ENCODE results near the gene ABCD1.

GRCh38 chrX:153744210-153745066 is 19.8 kb downstream of the ABCD1 start:
- TF ChIP-seq CTCF (IDR thresholded peaks at IDR 0.05), result no peak
- TF ChIP-seq POLR2A (IDR thresholded peaks at IDR 0.05), result no peak
- TF ChIP-seq POLR2AphosphoS5 (IDR thresholded peaks at IDR 0.05; ENCODE audit: insufficient read depth in 1 of 2, low read depth in 1 of 2), result peak in 1 of 2 donors; percentile 6
